ENCODE measurements around the gene SEMA5B. TPM values are rescaled to one million over a fixed set of nuclear protein-coding genes. Genes with fewer than 3 reads are reported as not detected.

Gene SEMA5B
- total RNA-seq, 3 donors from 2014 or later (not counting 1 experiment from before 2014, with no cell fraction given), result 0.23 TPM; not detected in 2

GRCh38 chr3:123021996-123022510, 5.5 kb downstream of the SEMA5B start:
- Histone ChIP-seq H3K27ac (ENCODE audit: low read length) (no peak overlapping the region), H3K9me3 (ENCODE audit: control insufficient read depth, insufficient read depth, low read length) (no peaks in the 10 kb centered on the region), H3K4me1 (ENCODE audit: control insufficient read depth, insufficient read depth, low read length) (peaks cover 11% of the 10 kb centered on the region), H3K4me3 (ENCODE audit: low read length) (no peak overlapping the region), H3K36me3 (ENCODE audit: control insufficient read depth, insufficient read depth, low read length) (no peaks in the 10 kb centered on the region), H3K27me3 (ENCODE audit: control insufficient read depth, insufficient read depth, low read length) (peaks cover 19% of the 10 kb centered on the region)
- H3K27ac Mint-ChIP-seq, result no peak overlapping the region
- ATAC-seq (no peak), DNase-seq (no peak)
- H3K4me3 Mint-ChIP-seq, result no peak overlapping the region
- H3K36me3 Mint-ChIP-seq, result no peaks in the 10 kb centered on the region
- intact Hi-C loops (cut with micrococcal nuclease), result no loop called here
- H3K9me3 Mint-ChIP-seq, result no peaks in the 10 kb centered on the region
- WGBS (ENCODE audit: insufficient coverage), result 88% methylated on average over 7 of the region's 7 CpGs
- H3K27me3 Mint-ChIP-seq (ENCODE audit: low read depth in 2 of 2), result peaks cover 47 to 68% of the 10 kb centered on the region in 2 donors
- peaks cover 0 to 16% of the 10 kb centered on the region in 2 donors for H3K4me1 Mint-ChIP-seq
- TF ChIP-seq, protein P1, sequence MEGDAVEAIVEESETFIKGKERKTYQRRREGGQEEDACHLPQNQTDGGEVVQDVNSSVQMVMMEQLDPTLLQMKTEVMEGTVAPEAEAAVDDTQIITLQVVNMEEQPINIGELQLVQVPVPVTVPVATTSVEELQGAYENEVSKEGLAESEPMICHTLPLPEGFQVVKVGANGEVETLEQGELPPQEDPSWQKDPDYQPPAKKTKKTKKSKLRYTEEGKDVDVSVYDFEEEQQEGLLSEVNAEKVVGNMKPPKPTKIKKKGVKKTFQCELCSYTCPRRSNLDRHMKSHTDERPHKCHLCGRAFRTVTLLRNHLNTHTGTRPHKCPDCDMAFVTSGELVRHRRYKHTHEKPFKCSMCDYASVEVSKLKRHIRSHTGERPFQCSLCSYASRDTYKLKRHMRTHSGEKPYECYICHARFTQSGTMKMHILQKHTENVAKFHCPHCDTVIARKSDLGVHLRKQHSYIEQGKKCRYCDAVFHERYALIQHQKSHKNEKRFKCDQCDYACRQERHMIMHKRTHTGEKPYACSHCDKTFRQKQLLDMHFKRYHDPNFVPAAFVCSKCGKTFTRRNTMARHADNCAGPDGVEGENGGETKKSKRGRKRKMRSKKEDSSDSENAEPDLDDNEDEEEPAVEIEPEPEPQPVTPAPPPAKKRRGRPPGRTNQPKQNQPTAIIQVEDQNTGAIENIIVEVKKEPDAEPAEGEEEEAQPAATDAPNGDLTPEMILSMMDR (IDR thresholded peaks at IDR 0.05), result no peak

GRCh38 chr3:123021388-123021787, 6.2 kb downstream of the SEMA5B start:
- Mint-ChIP-seq H3K27me3 (ENCODE audit: low read depth in 2 of 2) (peaks cover 43 to 68% of the 10 kb centered on the region in 2 donors), H3K4me1 (peaks cover 0 to 9% of the 10 kb centered on the region in 2 donors), H3K4me3 (no peak overlapping the region), H3K27ac (no peak overlapping the region), H3K36me3 (no peaks in the 10 kb centered on the region), H3K9me3 (no peaks in the 10 kb centered on the region)
- 88% methylated on average over 6 of the region's 7 CpGs for whole genome bisulfite sequencing (ENCODE audit: insufficient coverage)
- no peak overlapping the region for H3K4me3 ChIP-seq (ENCODE audit: low read length)
- H3K36me3 ChIP-seq (ENCODE audit: control insufficient read depth, insufficient read depth, low read length), result no peaks in the 10 kb centered on the region
- H3K9me3 ChIP-seq (ENCODE audit: control insufficient read depth, insufficient read depth, low read length), result no peaks in the 10 kb centered on the region
- DNase-seq (no peak), ATAC-seq (no peak)
- peaks cover 5% of the 10 kb centered on the region for H3K4me1 ChIP-seq (ENCODE audit: control insufficient read depth, insufficient read depth, low read length)
- TF ChIP-seq, protein P1 (IDR thresholded peaks at IDR 0.05), result no peak
- peaks cover 12% of the 10 kb centered on the region for H3K27me3 ChIP-seq (ENCODE audit: control insufficient read depth, insufficient read depth, low read length)
- no peak overlapping the region for H3K27ac ChIP-seq (ENCODE audit: low read length)
- intact Hi-C loops (cut with micrococcal nuclease), result no loop called here

GRCh38 chr3:123020709-123021108, 6.9 kb downstream of the SEMA5B start:
- Mint-ChIP-seq H3K27me3 (ENCODE audit: low read depth in 2 of 2) (peaks cover 38 to 63% of the 10 kb centered on the region in 2 donors), H3K4me3 (no peak overlapping the region), H3K36me3 (no peaks in the 10 kb centered on the region), H3K9me3 (no peaks in the 10 kb centered on the region), H3K4me1 (peaks cover 0 to 2% of the 10 kb centered on the region in 2 donors), H3K27ac (no peak overlapping the region)
- DNase-seq (no peak), ATAC-seq (no peak)
- Histone ChIP-seq H3K27ac (ENCODE audit: low read length) (no peak overlapping the region), H3K9me3 (ENCODE audit: control insufficient read depth, insufficient read depth, low read length) (no peaks in the 10 kb centered on the region), H3K4me3 (ENCODE audit: low read length) (no peak overlapping the region), H3K36me3 (ENCODE audit: control insufficient read depth, insufficient read depth, low read length) (no peaks in the 10 kb centered on the region), H3K27me3 (ENCODE audit: control insufficient read depth, insufficient read depth, low read length) (peaks cover 7% of the 10 kb centered on the region), H3K4me1 (ENCODE audit: control insufficient read depth, insufficient read depth, low read length) (no peaks in the 10 kb centered on the region)
- intact Hi-C loops (cut with micrococcal nuclease), result no loop called here
- 100% methylated on average over 3 of the region's 3 CpGs for WGBS (ENCODE audit: insufficient coverage)
- TF ChIP-seq, protein P1 (IDR thresholded peaks at IDR 0.05), result no peak

DNA sequence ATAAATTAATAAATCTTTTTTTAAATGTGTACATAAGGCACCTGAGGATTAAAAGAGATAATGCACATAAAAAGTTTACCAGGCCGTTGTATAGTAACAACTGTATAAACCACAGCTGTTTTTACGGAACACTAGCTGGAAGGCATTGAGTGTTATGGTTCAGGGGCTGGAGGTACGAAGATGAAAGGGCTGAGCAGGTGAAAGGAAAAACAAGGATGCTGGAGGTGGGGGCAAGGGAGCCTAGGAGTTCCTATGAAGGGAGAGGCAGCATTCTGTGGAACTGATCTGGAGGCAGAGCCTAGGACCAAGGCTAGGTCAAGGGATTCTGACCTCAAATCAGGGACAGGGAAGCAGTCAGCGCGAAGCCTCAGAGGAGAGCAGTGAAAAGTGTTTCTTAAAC, 8.0 kb downstream of the SEMA5B start:
- Mint-ChIP-seq H3K9me3 (no peaks in the 10 kb centered on the region), H3K4me3 (no peak overlapping the region), H3K36me3 (no peaks in the 10 kb centered on the region), H3K4me1 (no peaks in the 10 kb centered on the region), H3K27me3 (ENCODE audit: low read depth in 2 of 2) (peaks cover 33 to 64% of the 10 kb centered on the region in 2 donors), H3K27ac (no peak overlapping the region)
- no peak overlapping the region for H3K27ac ChIP-seq (ENCODE audit: low read length)
- no peak overlapping the region for H3K4me3 ChIP-seq (ENCODE audit: low read length)
- ATAC-seq, result no peak
- H3K27me3 ChIP-seq (ENCODE audit: control insufficient read depth, insufficient read depth, low read length), result peaks cover 2% of the 10 kb centered on the region
- H3K36me3 ChIP-seq (ENCODE audit: control insufficient read depth, insufficient read depth, low read length), result no peaks in the 10 kb centered on the region
- no peaks in the 10 kb centered on the region for H3K4me1 ChIP-seq (ENCODE audit: control insufficient read depth, insufficient read depth, low read length)
- DNase-seq, result no peak
- 84% methylated on average over 5 of the region's 5 CpGs for WGBS (ENCODE audit: insufficient coverage)
- intact Hi-C loops (cut with micrococcal nuclease), result no loop called here
- TF ChIP-seq, protein P1 (IDR thresholded peaks at IDR 0.05), result no peak
- no peaks in the 10 kb centered on the region for H3K9me3 ChIP-seq (ENCODE audit: control insufficient read depth, insufficient read depth, low read length)

Measured in natural killer cell (primary cell).